ENCODE measurements around the gene PLA2G2C. TPM values are rescaled to one million over a fixed set of nuclear protein-coding genes. Genes with fewer than 3 reads are reported as not detected.

The PLA2G2C gene
- polyA plus RNA-seq, 4 donors = 0.01 TPM; not detected in 3

GRCh38 chr1:20184997-20185833 lies 1.1 kb downstream of the PLA2G2C start:
- WGBS, 3 donors = 55 to 75% (median 66%) methylated on average over 17 of the region's 17 CpGs
- peaks cover 0 to 10% (median 6%) of the 10 kb centered on the region in 3 donors for H3K4me1 ChIP-seq (ENCODE audit: control insufficient read depth in 3 of 3, insufficient read depth in 2 of 3, low read depth in 1 of 3, low read length in 2 of 3)
- no peaks in the 10 kb centered on the region for H3K27me3 ChIP-seq (ENCODE audit: control insufficient read depth in 3 of 3, insufficient read depth in 3 of 3, low read length in 3 of 3)
- H3K9me3 ChIP-seq (ENCODE audit: control insufficient read depth in 2 of 2, insufficient read depth in 1 of 2, low read depth in 1 of 2, low read length in 1 of 2) = no peaks in the 10 kb centered on the region
- FAIRE-seq (no peak), DNase-seq (no peak)
- no peak overlapping the region for H3K4me3 ChIP-seq (ENCODE audit: low read depth in 1 of 3, low read length in 3 of 3)
- no peaks in the 10 kb centered on the region for H3K36me3 ChIP-seq (ENCODE audit: control insufficient read depth in 3 of 3, insufficient read depth in 2 of 3, low read depth in 1 of 3, low read length in 3 of 3)
- peak overlapping the region in 2 of 3 donors; percentile 18 to 42 for H3K27ac ChIP-seq (ENCODE audit: low read depth in 1 of 3, low read length in 2 of 3)

GRCh38 chr1:20184481-20184900 lies 1.8 kb downstream of the PLA2G2C start:
- DNase-seq (peak in 1 of 2 donors; percentile 21), FAIRE-seq (no peak)
- Histone ChIP-seq H3K36me3 (ENCODE audit: control insufficient read depth in 3 of 3, insufficient read depth in 2 of 3, low read depth in 1 of 3, low read length in 3 of 3) (no peaks in the 10 kb centered on the region), H3K27ac (ENCODE audit: low read depth in 1 of 3, low read length in 2 of 3) (peak overlapping the region in 1 of 3 donors; percentile 8), H3K9me3 (ENCODE audit: control insufficient read depth in 2 of 2, insufficient read depth in 1 of 2, low read depth in 1 of 2, low read length in 1 of 2) (peaks cover 0 to 4% of the 10 kb centered on the region in 2 donors), H3K27me3 (ENCODE audit: control insufficient read depth in 3 of 3, insufficient read depth in 3 of 3, low read length in 3 of 3) (no peaks in the 10 kb centered on the region), H3K4me1 (ENCODE audit: control insufficient read depth in 3 of 3, insufficient read depth in 2 of 3, low read depth in 1 of 3, low read length in 2 of 3) (peaks cover 0 to 10% (median 6%) of the 10 kb centered on the region in 3 donors), H3K4me3 (ENCODE audit: low read depth in 1 of 3, low read length in 3 of 3) (no peak overlapping the region)
- WGBS, 3 donors = 64 to 71% (median 65%) methylated on average over 6 of the region's 6 CpGs

- no peaks in the 10 kb centered on the region for H3K36me3 ChIP-seq (ENCODE audit: control insufficient read depth in 3 of 3, insufficient read depth in 2 of 3, low read depth in 1 of 3, low read length in 3 of 3)
- FAIRE-seq (no peak), DNase-seq (peak in 1 of 2 donors; percentile 27)
- peaks cover 0 to 10% (median 6%) of the 10 kb centered on the region in 3 donors for H3K4me1 ChIP-seq (ENCODE audit: control insufficient read depth in 3 of 3, insufficient read depth in 2 of 3, low read depth in 1 of 3, low read length in 2 of 3)
- H3K27me3 ChIP-seq (ENCODE audit: control insufficient read depth in 3 of 3, insufficient read depth in 3 of 3, low read length in 3 of 3) = no peaks in the 10 kb centered on the region
- H3K4me3 ChIP-seq (ENCODE audit: low read depth in 1 of 3, low read length in 3 of 3) = no peak overlapping the region
- 54 to 64% (median 59%) methylated on average over 13 of the region's 13 CpGs for WGBS, 3 donors
- H3K27ac ChIP-seq (ENCODE audit: low read depth in 1 of 3, low read length in 2 of 3) = peak overlapping the region in 1 of 3 donors; percentile 13
- H3K9me3 ChIP-seq (ENCODE audit: control insufficient read depth in 2 of 2, insufficient read depth in 1 of 2, low read depth in 1 of 2, low read length in 1 of 2) = peaks cover 0 to 5% of the 10 kb centered on the region in 2 donors
Measured at GRCh38 chr1:20183616-20184271, 2.6 kb downstream of the PLA2G2C start.

- no peaks in the 10 kb centered on the region for H3K36me3 ChIP-seq (ENCODE audit: control insufficient read depth in 3 of 3, insufficient read depth in 2 of 3, low read depth in 1 of 3, low read length in 3 of 3)
- H3K9me3 ChIP-seq (ENCODE audit: control insufficient read depth in 2 of 2, insufficient read depth in 1 of 2, low read depth in 1 of 2, low read length in 1 of 2) = peaks cover 0 to 5% of the 10 kb centered on the region in 2 donors
- FAIRE-seq = no peak
- peaks cover 0 to 10% (median 6%) of the 10 kb centered on the region in 3 donors for H3K4me1 ChIP-seq (ENCODE audit: control insufficient read depth in 3 of 3, insufficient read depth in 2 of 3, low read depth in 1 of 3, low read length in 2 of 3)
- no peak overlapping the region for H3K27ac ChIP-seq (ENCODE audit: low read depth in 1 of 3, low read length in 2 of 3)
- WGBS, 3 donors = 12 to 67% (median 32%) methylated on average over 10 of the region's 10 CpGs
- peak; percentile 31 to 82 for DNase-seq
- no peak overlapping the region for H3K4me3 ChIP-seq (ENCODE audit: low read depth in 1 of 3, low read length in 3 of 3)
- no peaks in the 10 kb centered on the region for H3K27me3 ChIP-seq (ENCODE audit: control insufficient read depth in 3 of 3, insufficient read depth in 3 of 3, low read length in 3 of 3)
Measured at GRCh38 chr1:20183035-20183434, 3.3 kb downstream of the PLA2G2C start.

- FAIRE-seq = no peak
- H3K4me1 ChIP-seq (ENCODE audit: control insufficient read depth in 3 of 3, insufficient read depth in 2 of 3, low read depth in 1 of 3, low read length in 2 of 3) = peaks cover 0 to 10% (median 6%) of the 10 kb centered on the region in 3 donors
- no peak overlapping the region for H3K4me3 ChIP-seq (ENCODE audit: low read depth in 1 of 3, low read length in 3 of 3)
- no peaks in the 10 kb centered on the region for H3K27me3 ChIP-seq (ENCODE audit: control insufficient read depth in 3 of 3, insufficient read depth in 3 of 3, low read length in 3 of 3)
- DNase-seq = no peak
- H3K36me3 ChIP-seq (ENCODE audit: control insufficient read depth in 3 of 3, insufficient read depth in 2 of 3, low read depth in 1 of 3, low read length in 3 of 3) = no peaks in the 10 kb centered on the region
- H3K9me3 ChIP-seq (ENCODE audit: control insufficient read depth in 2 of 2, insufficient read depth in 1 of 2, low read depth in 1 of 2, low read length in 1 of 2) = peaks cover 0 to 5% of the 10 kb centered on the region in 2 donors
- no peak overlapping the region for H3K27ac ChIP-seq (ENCODE audit: low read depth in 1 of 3, low read length in 2 of 3)
Measured at GRCh38 chr1:20182415-20182814, 3.9 kb downstream of the PLA2G2C start.

GRCh38 chr1:20180844-20181207 lies 5.5 kb downstream of the PLA2G2C start:
- no peak overlapping the region for H3K4me3 ChIP-seq (ENCODE audit: low read depth in 1 of 3, low read length in 3 of 3)
- H3K4me1 ChIP-seq (ENCODE audit: control insufficient read depth in 3 of 3, insufficient read depth in 2 of 3, low read depth in 1 of 3, low read length in 2 of 3) = peaks cover 0 to 5% (median 3%) of the 10 kb centered on the region in 3 donors
- FAIRE-seq = no peak
- no peaks in the 10 kb centered on the region for H3K36me3 ChIP-seq (ENCODE audit: control insufficient read depth in 3 of 3, insufficient read depth in 2 of 3, low read depth in 1 of 3, low read length in 3 of 3)
- H3K27ac ChIP-seq (ENCODE audit: low read depth in 1 of 3, low read length in 2 of 3) = no peak overlapping the region
- no peak for DNase-seq
- 45 to 62% (median 49%) methylated on average over 3 of the region's 3 CpGs for WGBS, 3 donors
- H3K27me3 ChIP-seq (ENCODE audit: control insufficient read depth in 3 of 3, insufficient read depth in 3 of 3, low read length in 3 of 3) = peaks cover 0 to 4% (median 0%) of the 10 kb centered on the region in 3 donors
- peaks cover 0 to 5% of the 10 kb centered on the region in 2 donors for H3K9me3 ChIP-seq (ENCODE audit: control insufficient read depth in 2 of 2, insufficient read depth in 1 of 2, low read depth in 1 of 2, low read length in 1 of 2)

GRCh38 chr1:20180129-20180843 lies 6.0 kb downstream of the PLA2G2C start:
- Histone ChIP-seq H3K27ac (ENCODE audit: low read depth in 1 of 3, low read length in 2 of 3) (no peak overlapping the region), H3K27me3 (ENCODE audit: control insufficient read depth in 3 of 3, insufficient read depth in 3 of 3, low read length in 3 of 3) (peaks cover 0 to 4% (median 0%) of the 10 kb centered on the region in 3 donors), H3K4me3 (ENCODE audit: low read depth in 1 of 3, low read length in 3 of 3) (no peak overlapping the region), H3K36me3 (ENCODE audit: control insufficient read depth in 3 of 3, insufficient read depth in 2 of 3, low read depth in 1 of 3, low read length in 3 of 3) (no peaks in the 10 kb centered on the region), H3K9me3 (ENCODE audit: control insufficient read depth in 2 of 2, insufficient read depth in 1 of 2, low read depth in 1 of 2, low read length in 1 of 2) (peaks cover 0 to 5% of the 10 kb centered on the region in 2 donors), H3K4me1 (ENCODE audit: control insufficient read depth in 3 of 3, insufficient read depth in 2 of 3, low read depth in 1 of 3, low read length in 2 of 3) (no peaks in the 10 kb centered on the region)
- no peak for DNase-seq
- no peak for FAIRE-seq
- WGBS, 3 donors = 79 to 84% (median 84%) methylated on average over 6 of the region's 6 CpGs

All from small intestine (tissue), 7 donors.